ENCODE measurements around the gene GOLIM4.

GOLIM4 gene

GRCh38 chr3:168071591-168072322, 24.0 kb downstream of the GOLIM4 start:
- no peak for DNase-seq (ENCODE audit: low spot score)

DNA sequence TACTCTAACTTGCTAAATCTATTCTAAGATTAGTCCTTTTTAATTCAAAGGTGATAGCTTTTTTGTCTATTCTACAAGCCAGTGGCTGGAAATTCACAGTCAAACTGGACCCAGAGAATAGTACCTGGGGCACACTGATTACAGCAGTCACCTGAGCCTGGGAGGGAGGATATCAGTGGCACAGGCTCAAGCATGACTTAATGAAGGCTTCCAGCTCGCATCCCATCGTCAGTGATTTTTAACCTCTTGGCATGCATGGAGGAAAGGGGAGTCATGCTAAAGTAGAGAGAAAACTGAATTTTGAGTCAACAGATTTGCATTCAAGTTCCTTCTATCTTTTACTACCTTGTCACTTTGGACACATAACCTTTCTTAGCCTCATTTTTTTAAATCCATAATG, 24.8 kb downstream of the GOLIM4 start:
- no peak for TF ChIP-seq CTCF (IDR thresholded peaks at IDR 0.05; ENCODE audit: extremely low read depth, missing control alignments)
- no peak for DNase-seq (ENCODE audit: low spot score)

More at GRCh38 chr3:168071591-168072322, 24.0 kb downstream of the GOLIM4 start:
- no peak for TF ChIP-seq CTCF (IDR thresholded peaks at IDR 0.05; ENCODE audit: extremely low read depth, missing control alignments)

DNA sequence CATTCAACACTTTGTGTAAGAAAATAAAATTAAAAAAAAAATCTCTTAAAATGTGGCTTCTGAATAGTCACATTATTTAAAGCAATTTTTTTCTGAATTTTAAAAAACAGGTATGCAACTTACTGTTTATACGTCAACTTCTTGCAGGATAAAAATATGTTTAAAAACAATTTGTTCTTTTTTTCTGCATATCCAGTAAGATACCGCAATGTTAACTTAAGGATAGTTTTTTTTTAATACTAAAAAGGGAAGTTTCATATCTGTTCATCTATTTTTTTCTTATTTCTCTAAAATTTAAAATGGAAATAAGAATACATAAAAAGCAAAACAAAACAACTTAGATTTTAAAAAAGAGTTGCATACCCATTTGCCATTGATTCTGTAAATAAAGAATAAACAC, 27.4 kb downstream of the GOLIM4 start:
- DNase-seq (ENCODE audit: low spot score), result no peak
- no peak for TF ChIP-seq CTCF (IDR thresholded peaks at IDR 0.05; ENCODE audit: extremely low read depth, missing control alignments)

DNA sequence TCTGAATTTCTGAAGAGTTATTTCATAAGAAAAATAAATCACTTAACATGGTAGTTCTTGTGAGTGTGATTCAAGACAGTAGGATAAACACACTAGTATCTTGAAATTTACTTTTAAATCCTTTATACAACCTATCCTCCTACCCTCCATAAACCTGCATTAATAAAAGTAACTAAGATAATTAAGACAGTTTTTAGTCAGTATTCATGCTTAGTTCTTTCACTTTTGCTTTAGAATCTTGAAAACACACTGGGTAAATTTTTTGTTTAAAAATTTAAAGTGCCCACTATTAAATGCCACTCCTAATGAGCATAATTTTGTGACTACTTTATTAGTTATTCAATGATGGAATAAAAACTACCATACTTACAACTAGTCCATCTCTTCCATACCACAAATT, 28.8 kb downstream of the GOLIM4 start:
- TF ChIP-seq CTCF (IDR thresholded peaks at IDR 0.05; ENCODE audit: extremely low read depth, missing control alignments), result no peak
- DNase-seq (ENCODE audit: low spot score), result no peak

DNA sequence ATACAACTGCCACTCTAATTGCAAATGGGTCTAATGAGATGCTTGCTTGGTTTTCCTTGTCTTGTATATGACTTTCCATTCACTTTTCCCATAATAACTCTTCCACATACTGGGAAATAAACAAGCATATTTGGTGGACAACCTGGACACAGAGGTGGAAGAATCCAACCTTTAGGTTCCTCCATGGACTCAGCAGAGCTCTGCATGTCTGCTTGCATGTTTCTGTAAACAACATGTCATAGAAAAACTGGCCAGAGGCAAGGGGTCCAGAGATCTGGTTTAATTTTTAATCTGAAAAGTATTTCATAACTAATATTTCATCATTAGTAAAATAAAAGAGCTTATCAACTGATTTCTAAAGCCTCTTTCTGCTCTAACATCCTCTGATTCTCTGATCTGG, 30.2 kb downstream of the GOLIM4 start:
- no peak for DNase-seq (ENCODE audit: low spot score)
- TF ChIP-seq CTCF (IDR thresholded peaks at IDR 0.05; ENCODE audit: extremely low read depth, missing control alignments), result no peak

- DNase-seq (ENCODE audit: low spot score), result no peak
- no peak for TF ChIP-seq CTCF (IDR thresholded peaks at IDR 0.05; ENCODE audit: extremely low read depth, missing control alignments)
These were observed 32.6 kb downstream of the GOLIM4 start for GRCh38 chr3:168063122-168063521.

GRCh38 chr3:168062679-168063078, 33.0 kb downstream of the GOLIM4 start:
- DNase-seq (ENCODE audit: low spot score), result no peak
- TF ChIP-seq CTCF (IDR thresholded peaks at IDR 0.05; ENCODE audit: extremely low read depth, missing control alignments), result no peak
